NB4 (cell line): ENCODE results near the gene DCBLD2.

Experiments used
- MAX ChIP-seq: IDR thresholded peaks from 2 replicates; pipeline ENCODE4 v1.6.1; 2011; ENCODE audit warnings: low read depth, low read length
- MYC ChIP-seq: IDR thresholded peaks from 2 replicates; pipeline ENCODE4 v1.6.1; 2011; ENCODE audit warnings: low read depth, low read length
- POLR2A ChIP-seq: IDR thresholded peaks from 2 replicates; pipeline ENCODE4 v1.6.1; 2011; ENCODE audit warnings: mild to moderate bottlenecking; ENCODE audit not compliant: insufficient read length; ENCODE audit errors: extremely low read depth
- TF ChIP-seq, protein P1 (sequence below): IDR thresholded peaks from one replicate; pipeline ENCODE4 v1.5.1; 2012; ENCODE audit warnings: low read depth, low read length

DNA sequence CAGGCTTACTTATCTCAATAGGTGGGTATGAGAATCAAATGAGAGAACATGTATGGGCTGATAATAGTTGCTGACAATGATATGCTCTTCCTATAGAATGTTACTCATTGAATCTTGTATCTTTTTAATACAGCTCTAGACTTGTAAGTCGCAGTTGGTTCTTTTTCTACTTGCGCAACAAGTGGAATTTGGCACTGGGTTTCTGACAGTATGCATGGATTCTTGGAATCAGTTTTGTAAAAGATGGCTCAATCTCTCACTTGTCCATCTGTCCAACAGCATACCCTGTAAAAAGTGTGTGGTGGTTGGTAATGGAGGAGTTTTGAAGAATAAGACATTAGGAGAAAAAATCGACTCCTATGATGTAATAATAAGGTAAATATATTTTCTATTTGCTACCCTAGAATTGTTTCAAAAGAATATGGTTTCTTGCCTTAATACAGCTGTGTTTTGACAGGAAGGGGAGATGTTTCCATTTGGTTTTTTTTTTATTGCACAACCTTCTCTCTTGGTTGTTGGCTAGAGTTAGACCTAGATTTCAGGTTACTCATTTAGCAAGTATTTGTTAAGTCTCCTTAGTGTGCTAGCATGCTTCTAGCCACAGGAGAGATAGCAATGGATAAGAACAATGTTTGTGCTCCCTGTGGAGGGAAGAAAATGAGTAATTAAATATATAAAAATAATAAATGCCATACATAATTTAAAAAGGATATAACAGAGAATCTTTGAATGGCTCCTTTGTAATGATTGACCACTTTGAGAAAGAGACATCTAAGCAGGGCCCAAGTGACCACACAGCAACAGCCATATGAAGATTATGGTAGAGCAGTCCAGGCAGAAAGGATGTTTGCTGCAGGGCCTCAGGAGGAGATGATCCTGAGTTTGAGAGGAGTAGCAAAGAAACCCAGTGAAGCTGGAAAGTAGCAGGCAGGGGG, 116.6 kb downstream of the DCBLD2 start:
- TF ChIP-seq, protein P1, sequence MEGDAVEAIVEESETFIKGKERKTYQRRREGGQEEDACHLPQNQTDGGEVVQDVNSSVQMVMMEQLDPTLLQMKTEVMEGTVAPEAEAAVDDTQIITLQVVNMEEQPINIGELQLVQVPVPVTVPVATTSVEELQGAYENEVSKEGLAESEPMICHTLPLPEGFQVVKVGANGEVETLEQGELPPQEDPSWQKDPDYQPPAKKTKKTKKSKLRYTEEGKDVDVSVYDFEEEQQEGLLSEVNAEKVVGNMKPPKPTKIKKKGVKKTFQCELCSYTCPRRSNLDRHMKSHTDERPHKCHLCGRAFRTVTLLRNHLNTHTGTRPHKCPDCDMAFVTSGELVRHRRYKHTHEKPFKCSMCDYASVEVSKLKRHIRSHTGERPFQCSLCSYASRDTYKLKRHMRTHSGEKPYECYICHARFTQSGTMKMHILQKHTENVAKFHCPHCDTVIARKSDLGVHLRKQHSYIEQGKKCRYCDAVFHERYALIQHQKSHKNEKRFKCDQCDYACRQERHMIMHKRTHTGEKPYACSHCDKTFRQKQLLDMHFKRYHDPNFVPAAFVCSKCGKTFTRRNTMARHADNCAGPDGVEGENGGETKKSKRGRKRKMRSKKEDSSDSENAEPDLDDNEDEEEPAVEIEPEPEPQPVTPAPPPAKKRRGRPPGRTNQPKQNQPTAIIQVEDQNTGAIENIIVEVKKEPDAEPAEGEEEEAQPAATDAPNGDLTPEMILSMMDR, result no peak
- TF ChIP-seq POLR2A (no peak), MAX (no peak), MYC (no peak)
